Mesendoderm (in vitro differentiated cells): ENCODE results near the gene MEOX2.

Experiments
- DNase-seq: peaks from one replicate; pipeline ENCODE4 v3.0.0; 2013
- H2AK5ac ChIP-seq: 2 replicates; pipeline ENCODE4 v1.6.1; 2013; ENCODE audit warnings: low read length, inconsistent platforms
- H2BK120ac ChIP-seq: 2 replicates; pipeline ENCODE4 v1.6.1; 2013; ENCODE audit warnings: low read depth, mild to moderate bottlenecking, low read length, moderate library complexity, mixed read lengths
- H2BK15ac ChIP-seq: replicated peaks from 2 replicates; pipeline ENCODE4 v1.6.1; 2013; ENCODE audit warnings: low read depth, mild to moderate bottlenecking, moderate library complexity
- H2BK5ac ChIP-seq: 2 replicates; pipeline ENCODE4 v1.6.1; 2013; ENCODE audit warnings: low read length, inconsistent platforms
- H3K18ac ChIP-seq: 2 replicates; pipeline ENCODE4 v1.6.1; 2013; ENCODE audit warnings: mild to moderate bottlenecking, low read length, mixed read lengths
- H3K23ac ChIP-seq: one replicate; pipeline ENCODE4 v1.6.1; 2013; ENCODE audit warnings: low read length
- H3K27ac ChIP-seq: 2 replicates; pipeline ENCODE4 v1.5.1; 2013; ENCODE audit warnings: low read depth, mild to moderate bottlenecking, inconsistent platforms, low read length, moderate library complexity
- H3K27me3 ChIP-seq: 2 replicates; pipeline ENCODE4 v1.6.1; 2013; ENCODE audit warnings: low read length, control low read depth, mild to moderate bottlenecking, inconsistent platforms; ENCODE audit not compliant: insufficient read depth, poor library complexity
- H3K36me3 ChIP-seq: 2 replicates; pipeline ENCODE4 v1.6.1; 2013; ENCODE audit warnings: low read length, inconsistent platforms; ENCODE audit not compliant: control insufficient read depth, insufficient read depth
- H3K4ac ChIP-seq: one replicate; pipeline ENCODE4 v1.6.1; 2013; ENCODE audit warnings: low read depth, mild to moderate bottlenecking, low read length, moderate library complexity
- H3K4me1 ChIP-seq: 2 replicates; pipeline ENCODE4 v1.6.1; 2013; ENCODE audit warnings: low read depth, low read length, inconsistent platforms; ENCODE audit not compliant: control insufficient read depth
- H3K4me2 ChIP-seq: 2 replicates; pipeline ENCODE4 v1.6.1; 2013; ENCODE audit warnings: low read length
- H3K4me3 ChIP-seq: 2 replicates; pipeline ENCODE4 v1.5.1; 2013; ENCODE audit warnings: mild to moderate bottlenecking, low read length
- H3K56ac ChIP-seq: one replicate; pipeline ENCODE4 v1.6.1; 2013; ENCODE audit warnings: low read length
- H3K79me1 ChIP-seq: 2 replicates; pipeline ENCODE4 v1.6.1; 2013; ENCODE audit warnings: low read length, inconsistent platforms
- H3K79me2 ChIP-seq: 2 replicates; pipeline ENCODE4 v1.6.1; 2013; ENCODE audit warnings: mild to moderate bottlenecking, low read length; ENCODE audit not compliant: control insufficient read depth, insufficient read depth
- H3K9ac ChIP-seq: 2 replicates; pipeline ENCODE4 v1.6.1; 2013; ENCODE audit warnings: low read length, inconsistent platforms
- H4K5ac ChIP-seq: one replicate; pipeline ENCODE4 v1.6.1; 2013; ENCODE audit warnings: low read length
- H4K8ac ChIP-seq: one replicate; pipeline ENCODE4 v1.6.1; 2013; ENCODE audit warnings: low read depth, mild to moderate bottlenecking, control low read depth, low read length, moderate library complexity
- WGBS: extraction: QIAGEN DNeasy Blood & Tissue Kit; methylation state at CpG from one replicate; pipeline ENCODE4 v1.1.7; 2013; ENCODE audit warnings: low lambda C conversion rate, missing lambda C conversion rate; ENCODE audit not compliant: insufficient coverage; ENCODE audit errors: extremely low coverage; 5-methylcytosine and 5-hydroxymethylcytosine counted together

MEOX2 gene

DNA sequence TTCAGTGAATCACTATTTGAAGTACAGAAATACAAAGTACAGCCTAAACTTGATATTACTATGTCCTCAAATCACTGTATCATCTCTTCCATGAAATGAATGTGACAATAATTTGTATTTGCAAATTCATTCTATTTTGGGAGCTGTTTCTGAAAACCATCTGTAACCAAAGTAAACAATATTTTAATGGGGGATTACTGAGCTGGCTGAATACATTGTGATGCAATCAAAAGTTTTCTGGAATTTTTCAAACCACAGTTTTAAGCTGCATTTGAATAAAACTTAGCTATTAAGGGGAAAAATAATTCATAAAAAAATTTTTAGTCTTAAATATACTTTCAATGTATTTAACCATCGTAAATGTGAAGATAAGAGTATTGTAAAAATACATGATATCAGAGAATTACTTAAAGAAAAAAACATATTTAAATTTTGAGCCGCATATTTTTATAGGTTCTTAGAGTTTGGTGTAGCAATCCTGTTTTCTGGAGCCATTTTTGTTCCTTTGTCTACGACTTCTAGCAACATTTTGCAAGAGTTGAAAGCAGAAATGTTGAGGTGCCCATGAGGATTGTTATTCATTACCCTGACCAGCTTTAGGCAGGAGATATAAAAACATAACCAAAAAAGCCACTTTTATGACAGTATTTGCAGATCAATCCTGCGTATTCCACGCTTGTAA lies 78.8 kb downstream of the MEOX2 start:
- H3K23ac ChIP-seq = no peak overlapping the region
- no peaks in the 10 kb centered on the region for H3K36me3 ChIP-seq
- no peak overlapping the region for H3K4me2 ChIP-seq
- H3K18ac ChIP-seq = no peak overlapping the region
- H3K79me1 ChIP-seq = no peaks in the 10 kb centered on the region
- no peak overlapping the region for H2AK5ac ChIP-seq
- no peak overlapping the region for H3K9ac ChIP-seq
- H3K4me3 ChIP-seq = no peak overlapping the region
- DNase-seq = no peak
- no peak overlapping the region for H3K56ac ChIP-seq
- no peak overlapping the region for H2BK120ac ChIP-seq
- no peak overlapping the region for H2BK5ac ChIP-seq
- no peaks in the 10 kb centered on the region for H3K27me3 ChIP-seq
- H3K79me2 ChIP-seq = no peaks in the 10 kb centered on the region
- H3K27ac ChIP-seq = no peak overlapping the region
- H2BK15ac ChIP-seq = no peak overlapping the region
- H3K4ac ChIP-seq = no peak overlapping the region
- no peak overlapping the region for H4K5ac ChIP-seq
- no peaks in the 10 kb centered on the region for H3K4me1 ChIP-seq
- no peak overlapping the region for H4K8ac ChIP-seq
- 100% methylated on average over 1 of the region's 5 CpGs for WGBS

DNA sequence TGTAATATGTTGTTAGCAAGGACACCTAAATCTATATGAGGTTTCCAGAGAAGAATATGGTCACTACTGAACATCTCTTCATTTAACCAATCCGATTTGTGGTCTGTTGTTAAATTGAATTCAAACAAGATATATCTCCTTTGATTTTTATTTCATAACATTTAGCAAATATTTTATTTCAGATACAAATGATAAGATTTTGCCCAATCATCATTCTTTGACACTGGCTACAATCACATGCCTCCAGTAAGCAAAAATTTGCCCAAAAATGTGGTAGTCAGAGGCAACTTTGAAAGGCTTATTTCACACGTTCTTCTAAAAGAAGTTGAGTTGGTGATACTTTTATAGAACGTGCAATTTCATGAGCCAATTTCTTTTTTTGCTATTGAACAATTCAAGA lies 79.9 kb downstream of the MEOX2 start:
- Histone ChIP-seq H2AK5ac (no peak overlapping the region), H2BK120ac (no peak overlapping the region), H3K23ac (no peak overlapping the region), H4K5ac (no peak overlapping the region), H3K36me3 (no peaks in the 10 kb centered on the region), H2BK5ac (no peak overlapping the region), H3K27me3 (no peaks in the 10 kb centered on the region), H3K27ac (no peak overlapping the region), H3K4me1 (no peaks in the 10 kb centered on the region), H3K4ac (no peak overlapping the region), H4K8ac (no peak overlapping the region), H3K79me1 (no peaks in the 10 kb centered on the region), H3K56ac (no peak overlapping the region), H3K79me2 (no peaks in the 10 kb centered on the region), H3K18ac (no peak overlapping the region), H3K4me2 (no peak overlapping the region), H2BK15ac (no peak overlapping the region), H3K4me3 (no peak overlapping the region), H3K9ac (no peak overlapping the region)
- DNase-seq = no peak
- WGBS = no CpG with 5 or more reads among the region's 3 CpGs

DNA sequence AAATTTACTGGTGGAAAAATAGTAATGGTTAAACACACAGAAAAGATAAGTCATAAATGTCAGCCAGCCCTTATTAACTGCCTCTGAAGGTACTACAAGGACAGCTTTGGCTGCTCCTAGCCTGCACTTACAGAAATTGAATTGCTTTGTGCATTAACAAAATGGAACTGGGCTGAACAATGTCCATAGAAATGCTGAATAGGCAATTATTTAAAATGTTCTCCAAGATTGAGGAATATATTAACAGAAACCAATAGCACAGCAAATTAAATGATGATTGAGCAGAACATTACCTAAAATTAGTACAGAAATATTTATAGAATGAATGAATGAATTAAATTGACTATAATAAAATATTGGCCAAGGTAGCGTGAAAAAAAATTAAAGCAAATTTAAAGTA lies 82.3 kb downstream of the MEOX2 start:
- Histone ChIP-seq H3K36me3 (no peaks in the 10 kb centered on the region), H3K79me1 (no peaks in the 10 kb centered on the region), H4K5ac (no peak overlapping the region), H3K56ac (no peak overlapping the region), H2BK15ac (no peak overlapping the region), H3K4ac (no peak overlapping the region), H4K8ac (no peak overlapping the region), H3K27ac (no peak overlapping the region), H2BK5ac (no peak overlapping the region), H3K4me2 (no peak overlapping the region), H3K9ac (no peak overlapping the region), H3K4me1 (no peaks in the 10 kb centered on the region), H3K18ac (no peak overlapping the region), H3K23ac (no peak overlapping the region), H3K27me3 (no peaks in the 10 kb centered on the region), H2BK120ac (no peak overlapping the region), H2AK5ac (no peak overlapping the region), H3K4me3 (no peak overlapping the region), H3K79me2 (no peaks in the 10 kb centered on the region)
- WGBS = no CpG with 5 or more reads among the region's 1 CpG
- no peak for DNase-seq

DNA sequence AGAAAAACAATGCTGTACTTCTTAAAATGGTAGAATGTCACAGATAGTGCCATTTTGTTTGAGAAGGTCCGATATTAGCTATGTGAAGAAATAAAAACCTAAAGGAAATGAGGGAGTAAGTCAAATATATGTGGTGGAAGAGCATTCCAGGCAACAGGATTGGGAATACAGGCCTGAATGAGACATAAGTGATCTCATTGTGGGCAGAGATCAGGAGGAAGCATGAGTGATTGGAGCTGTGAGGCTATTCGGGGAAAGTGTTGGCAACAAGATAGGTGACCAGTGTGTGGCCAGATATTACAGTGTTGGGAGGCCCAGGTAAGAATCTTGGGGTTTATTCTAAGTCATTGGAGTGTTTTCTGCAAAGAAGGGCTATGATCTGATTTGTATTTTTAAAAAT lies 83.4 kb downstream of the MEOX2 start:
- H3K18ac ChIP-seq = no peak overlapping the region
- H3K4me2 ChIP-seq = no peak overlapping the region
- H3K4ac ChIP-seq = no peak overlapping the region
- no CpG with 5 or more reads among the region's 2 CpGs for WGBS
- no peaks in the 10 kb centered on the region for H3K36me3 ChIP-seq
- DNase-seq = no peak
- H2BK15ac ChIP-seq = no peak overlapping the region
- no peak overlapping the region for H2AK5ac ChIP-seq
- H3K79me2 ChIP-seq = no peaks in the 10 kb centered on the region
- H3K9ac ChIP-seq = no peak overlapping the region
- H3K27me3 ChIP-seq = no peaks in the 10 kb centered on the region
- no peak overlapping the region for H2BK120ac ChIP-seq
- no peak overlapping the region for H4K8ac ChIP-seq
- no peak overlapping the region for H4K5ac ChIP-seq
- H3K56ac ChIP-seq = no peak overlapping the region
- H3K23ac ChIP-seq = no peak overlapping the region
- no peak overlapping the region for H2BK5ac ChIP-seq
- no peak overlapping the region for H3K4me3 ChIP-seq
- H3K27ac ChIP-seq = no peak overlapping the region
- H3K79me1 ChIP-seq = no peaks in the 10 kb centered on the region
- no peaks in the 10 kb centered on the region for H3K4me1 ChIP-seq

DNA sequence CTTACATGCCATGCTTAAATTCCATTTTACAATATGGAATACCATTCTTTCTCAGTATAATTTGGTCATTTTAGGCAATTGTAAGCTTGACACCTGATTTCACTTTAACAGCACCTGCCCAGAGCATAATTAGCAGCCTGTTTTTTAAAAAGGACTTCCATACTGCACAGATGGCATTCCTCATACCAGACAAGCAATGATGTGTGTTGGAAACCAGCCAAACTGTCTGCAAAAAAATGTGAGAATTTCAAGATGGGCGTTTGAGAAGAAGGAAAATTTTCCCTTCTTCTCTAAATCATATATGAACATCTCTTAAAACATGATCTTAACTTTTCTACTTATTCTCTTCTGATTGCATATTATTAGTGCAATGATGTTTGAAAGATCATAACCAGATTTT lies 84.2 kb downstream of the MEOX2 start:
- no peak overlapping the region for H2BK5ac ChIP-seq
- no peak overlapping the region for H3K23ac ChIP-seq
- no peaks in the 10 kb centered on the region for H3K4me1 ChIP-seq
- H2BK120ac ChIP-seq = no peak overlapping the region
- H3K79me2 ChIP-seq = no peaks in the 10 kb centered on the region
- no peak overlapping the region for H3K9ac ChIP-seq
- no CpG with 5 or more reads among the region's 1 CpG for WGBS
- H3K18ac ChIP-seq = no peak overlapping the region
- no peak overlapping the region for H3K4me2 ChIP-seq
- no peak overlapping the region for H3K4me3 ChIP-seq
- no peak overlapping the region for H3K56ac ChIP-seq
- H3K79me1 ChIP-seq = no peaks in the 10 kb centered on the region
- no peak overlapping the region for H4K8ac ChIP-seq
- H3K36me3 ChIP-seq = no peaks in the 10 kb centered on the region
- H3K27ac ChIP-seq = no peak overlapping the region
- H3K27me3 ChIP-seq = no peaks in the 10 kb centered on the region
- no peak overlapping the region for H4K5ac ChIP-seq
- no peak overlapping the region for H2BK15ac ChIP-seq
- DNase-seq = no peak
- no peak overlapping the region for H3K4ac ChIP-seq
- H2AK5ac ChIP-seq = no peak overlapping the region

DNA sequence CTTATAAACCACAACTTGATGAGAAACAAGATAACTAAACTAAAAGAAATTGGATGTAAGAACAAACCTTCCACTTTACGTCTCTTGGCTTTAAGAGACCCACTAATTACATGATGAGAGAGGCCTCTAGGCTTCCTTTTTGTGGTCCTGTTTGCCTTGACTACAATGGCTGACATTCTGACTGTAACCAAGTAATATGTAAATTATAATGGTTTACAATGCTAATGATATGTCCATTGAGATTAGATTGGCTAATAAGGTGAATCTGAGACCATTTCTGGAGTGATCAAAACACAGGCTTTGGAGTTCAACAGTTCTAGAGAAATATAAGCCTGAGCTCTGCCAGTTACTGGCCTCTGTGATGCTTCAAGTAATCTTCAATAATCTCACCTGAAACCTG lies 85.3 kb downstream of the MEOX2 start:
- DNase-seq = no peak

More for the DNA sequence above, 85.3 kb downstream of the MEOX2 start:
- Histone ChIP-seq H3K9ac (no peak overlapping the region), H3K23ac (no peak overlapping the region), H3K4me3 (no peak overlapping the region), H2AK5ac (no peak overlapping the region), H4K8ac (no peak overlapping the region), H3K79me2 (no peaks in the 10 kb centered on the region), H3K36me3 (no peaks in the 10 kb centered on the region), H3K4me1 (no peaks in the 10 kb centered on the region), H3K79me1 (no peaks in the 10 kb centered on the region), H3K4me2 (no peak overlapping the region), H4K5ac (no peak overlapping the region), H3K27me3 (no peaks in the 10 kb centered on the region), H2BK15ac (no peak overlapping the region), H2BK120ac (no peak overlapping the region), H3K27ac (no peak overlapping the region), H3K4ac (no peak overlapping the region), H3K56ac (no peak overlapping the region), H2BK5ac (no peak overlapping the region), H3K18ac (no peak overlapping the region)
- no CpG with 5 or more reads among the region's 1 CpG for WGBS
